GM12892 (cell line): ENCODE measurements around the gene RBM26.

Experiments used
- DNase-seq: peaks from one replicate; pipeline ENCODE4 v3.0.0; 2011; ENCODE audit not compliant: insufficient read length
- FAIRE-seq: peaks from 2 replicates; lab custom pipeline; 2011; peaks lifted over from hg19 to GRCh38; lab: Jason Lieb, UNC
- POLR2A ChIP-seq: IDR thresholded peaks from 2 replicates; pipeline ENCODE4 v1.6.1; 2011; ENCODE audit warnings: low read depth, low read length, control low read depth
- POLR2AphosphoS5 ChIP-seq: IDR thresholded peaks from 2 replicates; pipeline ENCODE4 v1.6.1; 2011; ENCODE audit warnings: low read depth, low read length, control low read depth
- TAF1 ChIP-seq: IDR thresholded peaks from 2 replicates; pipeline ENCODE4 v1.6.1; 2011; ENCODE audit warnings: low read depth, mild to moderate bottlenecking, control low read depth, low read length, borderline replicate concordance

Gene RBM26

GRCh38 chr13:79312340-79312855 lies 93.7 kb downstream of the RBM26 start:
- no peak for DNase-seq
- TF ChIP-seq POLR2A = no peak

GRCh38 chr13:79311386-79311785 lies 94.7 kb downstream of the RBM26 start:
- no peak for TF ChIP-seq POLR2A
- FAIRE-seq = no peak

More at GRCh38 chr13:79312340-79312855, 93.7 kb downstream of the RBM26 start:
- no peak for FAIRE-seq

GRCh38 chr13:79309690-79310089 lies 96.4 kb downstream of the RBM26 start:
- FAIRE-seq (no peak), DNase-seq (no peak)
- no peak for TF ChIP-seq POLR2A
- TF ChIP-seq POLR2AphosphoS5 = no peak
- TF ChIP-seq TAF1 = no peak

More at GRCh38 chr13:79311386-79311785, 94.7 kb downstream of the RBM26 start:
- DNase-seq = no peak

GRCh38 chr13:79307866-79308298 lies 98.2 kb downstream of the RBM26 start:
- DNase-seq (no peak), FAIRE-seq (peak; percentile 33)
- no peak for TF ChIP-seq TAF1
- no peak for TF ChIP-seq POLR2A
- TF ChIP-seq POLR2AphosphoS5 = no peak

GRCh38 chr13:79307433-79307861 lies 98.6 kb downstream of the RBM26 start:
- FAIRE-seq (no peak), DNase-seq (no peak)
- no peak for TF ChIP-seq POLR2AphosphoS5

- DNase-seq (no peak), FAIRE-seq (no peak)
- TF ChIP-seq TAF1 (no peak), POLR2AphosphoS5 (no peak), POLR2A (no peak)
Measured at GRCh38 chr13:79306650-79307049, 99.4 kb downstream of the RBM26 start.

GRCh38 chr13:79297128-79297527 lies 108.9 kb downstream of the RBM26 start:
- FAIRE-seq (no peak), DNase-seq (no peak)
- TF ChIP-seq TAF1 (no peak), POLR2AphosphoS5 (no peak), POLR2A (no peak)

GRCh38 chr13:79295906-79296706 lies 109.9 kb downstream of the RBM26 start:
- no peak for DNase-seq

GRCh38 chr13:79290595-79291244 lies 115.3 kb downstream of the RBM26 start:
- DNase-seq (no peak), FAIRE-seq (no peak)
- TF ChIP-seq TAF1 = no peak
- TF ChIP-seq POLR2A = no peak
- no peak for TF ChIP-seq POLR2AphosphoS5

More at GRCh38 chr13:79295906-79296706, 109.9 kb downstream of the RBM26 start:
- FAIRE-seq = no peak
- TF ChIP-seq POLR2A (no peak), POLR2AphosphoS5 (no peak), TAF1 (no peak)

GRCh38 chr13:79289571-79289970 lies 116.5 kb downstream of the RBM26 start:
- TF ChIP-seq TAF1 (no peak), POLR2AphosphoS5 (no peak), POLR2A (no peak)
- FAIRE-seq = no peak
- DNase-seq = no peak

- no peak for DNase-seq
- FAIRE-seq = no peak
- TF ChIP-seq TAF1 (no peak), POLR2AphosphoS5 (no peak), POLR2A (no peak)
Measured at GRCh38 chr13:79287939-79288795, 117.9 kb downstream of the RBM26 start.
